H9 (cell line): Measurements from ENCODE around the gene WT1. TPM values are rescaled to one million over a fixed set of nuclear protein-coding genes. Genes with fewer than 3 reads are reported as not detected.

Experiments
- DNase-seq: peaks from one replicate; pipeline ENCODE4 v3.0.0-alpha.2; 2017
- H2AFZ ChIP-seq: one replicate; pipeline ENCODE4 v1.6.1; 2013; ENCODE audit warnings: mild to moderate bottlenecking, low read length, control low read depth, moderate library complexity
- H2AK5ac ChIP-seq: 2 replicates; pipeline ENCODE4 v1.6.1; 2013; ENCODE audit warnings: low read length, control low read depth, mixed read lengths; ENCODE audit not compliant: insufficient read length
- H2BK120ac ChIP-seq: one replicate; pipeline ENCODE4 v1.6.1; 2013; ENCODE audit warnings: low read depth, mild to moderate bottlenecking, low read length, control low read depth, inconsistent platforms; ENCODE audit not compliant: poor library complexity, severe bottlenecking
- H2BK12ac ChIP-seq: 2 replicates; pipeline ENCODE4 v1.6.1; 2013; ENCODE audit warnings: low read length, control low read depth, mixed read lengths, low read depth; ENCODE audit not compliant: insufficient read length
- H2BK15ac ChIP-seq: 2 replicates; pipeline ENCODE4 v1.6.1; 2013; ENCODE audit warnings: low read depth, low read length, control low read depth
- H2BK20ac ChIP-seq: one replicate; pipeline ENCODE4 v1.6.1; 2013; ENCODE audit warnings: low read depth, mild to moderate bottlenecking, low read length, control low read depth, inconsistent platforms; ENCODE audit not compliant: poor library complexity, severe bottlenecking
- H2BK5ac ChIP-seq: 2 replicates; pipeline ENCODE4 v1.6.1; 2013; ENCODE audit warnings: low read length, control low read depth, mixed read lengths; ENCODE audit not compliant: insufficient read length
- H3K14ac ChIP-seq: 2 replicates; pipeline ENCODE4 v1.6.1; 2013; ENCODE audit warnings: low read length, control low read depth; ENCODE audit not compliant: insufficient read depth
- H3K18ac ChIP-seq: 2 replicates; pipeline ENCODE4 v1.6.1; 2013; ENCODE audit warnings: low read depth, mild to moderate bottlenecking, mixed read lengths, low read length, control low read depth; ENCODE audit not compliant: insufficient read length
- H3K23ac ChIP-seq: 2 replicates; pipeline ENCODE4 v1.6.1; 2013; ENCODE audit warnings: low read length, control low read depth, mixed read lengths, low read depth; ENCODE audit not compliant: insufficient read length
- H3K23me2 ChIP-seq: 2 replicates; pipeline ENCODE4 v1.6.1; 2013; ENCODE audit warnings: low read depth, mild to moderate bottlenecking, mixed read lengths, low read length, control low read depth; ENCODE audit not compliant: insufficient read length, poor library complexity, severe bottlenecking
- H3K27ac ChIP-seq: 2 replicates; pipeline ENCODE4 v1.5.1; 2013; ENCODE audit warnings: low read length, control low read depth, mixed read lengths, low read depth; ENCODE audit not compliant: insufficient read length
- H3K27me3 ChIP-seq: 2 replicates; pipeline ENCODE4 v1.6.1; 2013; ENCODE audit warnings: low read length, control low read depth, inconsistent platforms; ENCODE audit not compliant: insufficient read depth
- H3K4ac ChIP-seq: 2 replicates; pipeline ENCODE4 v1.6.1; 2013; ENCODE audit warnings: low read depth, mild to moderate bottlenecking, control low read depth, inconsistent platforms, low read length, moderate library complexity
- H3K4me1 ChIP-seq: 2 replicates; pipeline ENCODE4 v1.6.1; 2013; ENCODE audit warnings: low read length, control low read depth, inconsistent platforms; ENCODE audit not compliant: insufficient read depth
- H3K4me2 ChIP-seq: 2 replicates; pipeline ENCODE4 v1.6.1; 2013; ENCODE audit warnings: low read length, control low read depth, mixed read lengths; ENCODE audit not compliant: insufficient read length, insufficient read depth
- H3K56ac ChIP-seq: 2 replicates; pipeline ENCODE4 v1.6.1; 2013; ENCODE audit warnings: low read depth, mild to moderate bottlenecking, mixed read lengths, low read length, control low read depth; ENCODE audit not compliant: insufficient read length
- H3K79me1 ChIP-seq: 2 replicates; pipeline ENCODE4 v1.6.1; 2013; ENCODE audit warnings: low read depth, mild to moderate bottlenecking, moderate library complexity, low read length, control low read depth, inconsistent platforms; ENCODE audit not compliant: insufficient read depth, poor library complexity, severe bottlenecking
- H3K79me2 ChIP-seq: 2 replicates; pipeline ENCODE4 v1.6.1; 2013; ENCODE audit warnings: low read length, control low read depth, inconsistent platforms; ENCODE audit not compliant: insufficient read depth
- H3K9ac ChIP-seq: 2 replicates; pipeline ENCODE4 v1.6.1; 2013; ENCODE audit warnings: low read length, control low read depth, mixed read lengths; ENCODE audit not compliant: insufficient read length; ENCODE audit errors: extremely low read depth
- H3K9me3 ChIP-seq: one replicate; pipeline ENCODE4 v1.6.1; 2013; ENCODE audit warnings: low read depth, low read length, inconsistent platforms; ENCODE audit not compliant: control insufficient read depth
- H3T11ph ChIP-seq: one replicate; pipeline ENCODE4 v1.6.1; 2013; ENCODE audit warnings: mild to moderate bottlenecking, low read length, control low read depth, inconsistent platforms
- H4K20me1 ChIP-seq: one replicate; pipeline ENCODE4 v1.6.1; 2013; ENCODE audit not compliant: control insufficient read depth, insufficient read length, insufficient read depth
- H4K5ac ChIP-seq: 2 replicates; pipeline ENCODE4 v1.6.1; 2013; ENCODE audit warnings: low read depth, mild to moderate bottlenecking, mixed read lengths, low read length, control low read depth; ENCODE audit not compliant: insufficient read length
- H4K8ac ChIP-seq: replicated peaks from 2 replicates; pipeline ENCODE4 v1.6.1; 2013; ENCODE audit warnings: low read length, control low read depth, mixed read lengths, low read depth; ENCODE audit not compliant: insufficient read length
- H4K91ac ChIP-seq: 2 replicates; pipeline ENCODE4 v1.6.1; 2013; ENCODE audit warnings: low read depth, mild to moderate bottlenecking, moderate library complexity, mixed read lengths, low read length, control low read depth; ENCODE audit not compliant: insufficient read length
- H3K27ac Mint-ChIP-seq, 3 experiments: 2 replicates in 2 of 3; 3 replicates in 1 of 3; pipeline ENCODE4 v1.8.0; 2020 to 2021; ENCODE audit warnings: mixed read lengths in 3 of 3, mild to moderate bottlenecking in 1 of 3, moderate library complexity in 1 of 3
- H3K27me3 Mint-ChIP-seq: 2 replicates; pipeline ENCODE4 v1.8.0; 2021; ENCODE audit warnings: low read depth, mild to moderate bottlenecking, moderate library complexity, mixed read lengths
- H3K36me3 Mint-ChIP-seq, 3 experiments: 2 replicates in 2 of 3; 3 replicates in 1 of 3; pipeline ENCODE4 v1.8.0; 2020 to 2021; ENCODE audit warnings: low read depth in 3 of 3, mixed read lengths in 3 of 3; ENCODE audit not compliant: insufficient read depth in 1 of 3
- H3K4me1 Mint-ChIP-seq, 2 experiments: 2 replicates each; pipeline ENCODE4 v1.8.0; 2020; ENCODE audit warnings: mixed read lengths in 2 of 2
- H3K4me3 Mint-ChIP-seq, 2 experiments: 2 replicates in 1 of 2; 3 replicates in 1 of 2; pipeline ENCODE4 v1.8.0; 2020 to 2021; ENCODE audit warnings: mild to moderate bottlenecking in 2 of 2, mixed read lengths in 2 of 2, moderate library complexity in 1 of 2
- H3K9me3 Mint-ChIP-seq, 2 experiments: 2 replicates in 1 of 2; 3 replicates in 1 of 2; pipeline ENCODE4 v1.8.0; 2020; ENCODE audit warnings: mild to moderate bottlenecking in 2 of 2, mixed read lengths in 2 of 2, moderate library complexity in 1 of 2
- WGBS: extraction: QIAGEN DNeasy Blood & Tissue Kit; methylation state at CpG from one replicate; pipeline ENCODE4 v1.1.7; 2013; ENCODE audit warnings: missing lambda C conversion rate, low lambda C conversion rate, mixed read lengths; ENCODE audit not compliant: insufficient read length; ENCODE audit errors: extremely low coverage; 5-methylcytosine and 5-hydroxymethylcytosine counted together
- total RNA-seq: library from RNA; stranded (reverse); gene quantifications from 2 replicates; pipeline ENCODE4 v1.2.1, GENCODE V29; 2021
- TF ChIP-seq, protein P1 (sequence below): fragments of 200-600 bp; sonication (generic); conservative IDR thresholded peaks from 3 replicates; pipeline ENCODE4 v1.8.0; 2021; ENCODE audit warnings: antibody characterized with exemption, mild to moderate bottlenecking

Gene WT1
- total RNA-seq, 1 experiment from 2014 or later = 0.20 TPM

DNA sequence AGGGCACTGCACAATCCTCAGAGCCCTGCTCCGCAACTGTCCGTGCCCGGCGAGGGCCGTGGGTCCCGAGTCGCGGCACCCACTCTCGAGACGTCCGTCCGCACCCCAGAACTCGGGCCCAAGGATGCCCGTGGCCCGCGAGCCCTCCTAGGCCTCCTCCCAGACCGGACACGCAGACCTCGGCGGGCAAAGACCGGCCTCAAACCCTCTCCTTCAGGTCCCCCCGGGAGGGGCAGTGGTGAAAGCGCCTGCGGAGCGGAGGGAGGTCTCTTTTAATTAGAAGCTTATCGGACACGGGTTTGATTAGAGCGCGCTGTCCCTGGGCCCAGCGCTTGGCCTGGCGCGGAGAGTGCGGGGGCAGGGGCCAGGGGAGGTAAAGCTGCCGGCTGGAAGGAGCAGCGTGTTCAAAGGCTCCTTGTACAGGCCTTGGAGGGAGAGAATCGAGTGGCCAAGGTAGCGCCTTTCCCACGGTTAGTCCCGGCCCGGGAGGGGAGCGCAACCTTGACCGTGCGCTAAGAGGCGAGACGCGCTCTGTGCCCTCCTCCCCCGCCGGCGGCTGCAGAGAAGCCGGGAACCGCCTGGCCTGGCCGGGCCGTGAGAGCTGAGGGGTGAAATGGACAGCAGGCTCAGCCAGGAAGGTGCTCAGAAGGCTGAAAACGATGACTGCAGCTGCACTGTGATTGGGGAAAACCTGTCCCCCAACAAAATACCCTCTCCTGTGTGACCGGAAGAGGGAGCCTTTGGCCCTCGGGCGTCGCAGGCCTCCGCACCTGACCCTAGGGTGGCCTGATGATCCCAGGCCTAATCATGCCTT is 4.6 kb downstream of the WT1 start:
- peaks cover 88% of the 10 kb centered on the region for H3K27me3 ChIP-seq
- Mint-ChIP-seq H3K4me1 (peaks cover 45 to 55% of the 10 kb centered on the region in 2 experiments), H3K9me3 (peaks cover 2 to 6% of the 10 kb centered on the region in 2 experiments; a peak in 4 of 5 replicates)

More for the DNA sequence above, 4.6 kb downstream of the WT1 start:
- no peaks in the 10 kb centered on the region for H3K9me3 ChIP-seq
- TF ChIP-seq, protein P1, sequence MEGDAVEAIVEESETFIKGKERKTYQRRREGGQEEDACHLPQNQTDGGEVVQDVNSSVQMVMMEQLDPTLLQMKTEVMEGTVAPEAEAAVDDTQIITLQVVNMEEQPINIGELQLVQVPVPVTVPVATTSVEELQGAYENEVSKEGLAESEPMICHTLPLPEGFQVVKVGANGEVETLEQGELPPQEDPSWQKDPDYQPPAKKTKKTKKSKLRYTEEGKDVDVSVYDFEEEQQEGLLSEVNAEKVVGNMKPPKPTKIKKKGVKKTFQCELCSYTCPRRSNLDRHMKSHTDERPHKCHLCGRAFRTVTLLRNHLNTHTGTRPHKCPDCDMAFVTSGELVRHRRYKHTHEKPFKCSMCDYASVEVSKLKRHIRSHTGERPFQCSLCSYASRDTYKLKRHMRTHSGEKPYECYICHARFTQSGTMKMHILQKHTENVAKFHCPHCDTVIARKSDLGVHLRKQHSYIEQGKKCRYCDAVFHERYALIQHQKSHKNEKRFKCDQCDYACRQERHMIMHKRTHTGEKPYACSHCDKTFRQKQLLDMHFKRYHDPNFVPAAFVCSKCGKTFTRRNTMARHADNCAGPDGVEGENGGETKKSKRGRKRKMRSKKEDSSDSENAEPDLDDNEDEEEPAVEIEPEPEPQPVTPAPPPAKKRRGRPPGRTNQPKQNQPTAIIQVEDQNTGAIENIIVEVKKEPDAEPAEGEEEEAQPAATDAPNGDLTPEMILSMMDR = peak; percentile 65
- WGBS = no CpG with 5 or more reads among the region's 59 CpGs
- peaks cover 5% of the 10 kb centered on the region; the same call in 1 of the 2 replicates for H3K4me1 ChIP-seq
- no peak overlapping the region for H3K9ac ChIP-seq
- no peak overlapping the region for H3K4ac ChIP-seq
- H4K20me1 ChIP-seq = no peaks in the 10 kb centered on the region
- H2BK12ac ChIP-seq = no peak overlapping the region
- DNase-seq = peak; percentile 76
- no peak overlapping the region for H2BK120ac ChIP-seq
- H3K79me2 ChIP-seq = no peaks in the 10 kb centered on the region
- peak overlapping the region; percentile 46 to 73 for H3K4me3 Mint-ChIP-seq
- H3K18ac ChIP-seq = no peak overlapping the region
- no peak overlapping the region for H4K91ac ChIP-seq
- H3K14ac ChIP-seq = no peak overlapping the region
- H2BK5ac ChIP-seq = no peak overlapping the region
- no peak overlapping the region for H2AFZ ChIP-seq
- no peak overlapping the region for H3K27ac Mint-ChIP-seq
- H3K23me2 ChIP-seq = peaks cover 12% of the 10 kb centered on the region
- peak overlapping the region; percentile 28 for H3K4me2 ChIP-seq
- no peak overlapping the region for H2AK5ac ChIP-seq
- H3K36me3 Mint-ChIP-seq = no peaks in the 10 kb centered on the region; a peak in 1 of 7 replicates
- no peak overlapping the region for H3K23ac ChIP-seq
- H4K8ac ChIP-seq = no peak overlapping the region
- H2BK15ac ChIP-seq = no peak overlapping the region
- no peak overlapping the region for H3T11ph ChIP-seq
- peaks cover 98% of the 10 kb centered on the region for H3K27me3 Mint-ChIP-seq
- no peak overlapping the region for H3K27ac ChIP-seq
- no peak overlapping the region for H4K5ac ChIP-seq
- H2BK20ac ChIP-seq = no peak overlapping the region
- no peak overlapping the region for H3K56ac ChIP-seq
- H3K79me1 ChIP-seq = no peaks in the 10 kb centered on the region
